Measurements from ENCODE around the gene HIF3A.
A peak's percentile ranks its signal among the peaks of the same experiment; 100 is the strongest.
"Not testable (repeated sequence)": the region's sequence is repeated elsewhere in the genome, so short reads cannot be mapped to it uniquely, and the experiment has no call there.

Gene HIF3A

GRCh38 chr19:46371371-46371901 is 74.6 kb downstream of the HIF3A start:
- Histone ChIP-seq H3K4me3 (replicated peaks; ENCODE audit: low read depth, low read length) (no peak overlapping the region), H3K36me3 (ENCODE audit: control insufficient read depth, insufficient read depth, low read length) (peaks cover 23% of the 10 kb centered on the region), H3K27me3 (replicated peaks; ENCODE audit: control insufficient read depth, insufficient read depth, low read length) (no peaks in the 10 kb centered on the region)
- TF ChIP-seq CTCF (IDR thresholded peaks at IDR 0.05; ENCODE audit: insufficient read depth, low read length, poor library complexity, severe bottlenecking): no peak
- no peak for DNase-seq (ENCODE audit: extremely low read depth, insufficient read length)

GRCh38 chr19:46372901-46373490 is 76.2 kb downstream of the HIF3A start:
- peak; percentile 7 for TF ChIP-seq CTCF (IDR thresholded peaks at IDR 0.05; ENCODE audit: insufficient read depth, low read length, poor library complexity, severe bottlenecking)
- no peak for DNase-seq (ENCODE audit: extremely low read depth, insufficient read length)
- H3K36me3 ChIP-seq (ENCODE audit: control insufficient read depth, insufficient read depth, low read length): peaks cover 21% of the 10 kb centered on the region
- no peak overlapping the region for H3K4me3 ChIP-seq (replicated peaks; ENCODE audit: low read depth, low read length)
- no peaks in the 10 kb centered on the region for H3K27me3 ChIP-seq (replicated peaks; ENCODE audit: control insufficient read depth, insufficient read depth, low read length)

GRCh38 chr19:46373491-46374359 is 76.9 kb downstream of the HIF3A start:
- H3K36me3 ChIP-seq (ENCODE audit: control insufficient read depth, insufficient read depth, low read length): peaks cover 18% of the 10 kb centered on the region
- DNase-seq (ENCODE audit: extremely low read depth, insufficient read length): no peak
- H3K27me3 ChIP-seq (replicated peaks; ENCODE audit: control insufficient read depth, insufficient read depth, low read length): no peaks in the 10 kb centered on the region
- no peak for TF ChIP-seq CTCF (IDR thresholded peaks at IDR 0.05; ENCODE audit: insufficient read depth, low read length, poor library complexity, severe bottlenecking)
- H3K4me3 ChIP-seq (replicated peaks; ENCODE audit: low read depth, low read length): no peak overlapping the region

GRCh38 chr19:46374536-46375475 is 78.0 kb downstream of the HIF3A start:
- DNase-seq (ENCODE audit: extremely low read depth, insufficient read length): no peak
- no peaks in the 10 kb centered on the region for H3K27me3 ChIP-seq (replicated peaks; ENCODE audit: control insufficient read depth, insufficient read depth, low read length)
- no peak for TF ChIP-seq CTCF (IDR thresholded peaks at IDR 0.05; ENCODE audit: insufficient read depth, low read length, poor library complexity, severe bottlenecking)
- H3K36me3 ChIP-seq (ENCODE audit: control insufficient read depth, insufficient read depth, low read length): peaks cover 21% of the 10 kb centered on the region
- H3K4me3 ChIP-seq (replicated peaks; ENCODE audit: low read depth, low read length): no peak overlapping the region

- not testable (repeated sequence) for DNase-seq (ENCODE audit: extremely low read depth, insufficient read length); H3K27me3 ChIP-seq (replicated peaks; ENCODE audit: control insufficient read depth, insufficient read depth, low read length); H3K4me3 ChIP-seq (replicated peaks; ENCODE audit: low read depth, low read length)
- peaks cover 18% of the 10 kb centered on the region for H3K36me3 ChIP-seq (ENCODE audit: control insufficient read depth, insufficient read depth, low read length)
Measured at GRCh38 chr19:46375476-46376067, 78.7 kb downstream of the HIF3A start.

All from GM06990 (cell line).